CD4-positive, CD25-positive, alpha-beta regulatory T cell (primary cell): ENCODE data around the gene CDK11B. TPM values are rescaled to one million over a fixed set of nuclear protein-coding genes. Genes with fewer than 3 reads are reported as not detected.

Source experiments
- ATAC-seq, 2 donors: fragments of 150-1000 bp; cut with Tn5 transposase; one replicate each; pipeline ENCODE4 v1.10.0; 2021; ENCODE audit warnings: low read depth in 2 of 2, moderate number of reproducible peaks in 2 of 2, moderate library complexity in 1 of 2
- DNase-seq, 3 donors: peaks; one replicate each; pipeline versions ENCODE4 v3.0.0 to v3.0.0-alpha.2; 2012 to 2022; ENCODE audit warnings: mixed read lengths in 1 of 3
- H3K27ac ChIP-seq: one replicate; pipeline ENCODE4 v1.7.0; 2013; ENCODE audit warnings: mild to moderate bottlenecking, low read length; ENCODE audit not compliant: insufficient read depth, poor library complexity, severe bottlenecking
- H3K27me3 ChIP-seq: one replicate; pipeline ENCODE4 v1.7.0; 2013; ENCODE audit warnings: low read length; ENCODE audit not compliant: control insufficient read depth, insufficient read depth
- H3K36me3 ChIP-seq: one replicate; pipeline ENCODE4 v1.7.0; 2013; ENCODE audit warnings: mild to moderate bottlenecking, low read length, moderate library complexity; ENCODE audit not compliant: control insufficient read depth, insufficient read depth
- H3K4me1 ChIP-seq: 2 replicates; pipeline ENCODE4 v1.7.0; 2013; ENCODE audit warnings: mild to moderate bottlenecking, low read length; ENCODE audit not compliant: insufficient read depth, control insufficient read depth, poor library complexity, severe bottlenecking
- H3K4me3 ChIP-seq: one replicate; pipeline ENCODE4 v1.7.0; 2013; ENCODE audit warnings: low read depth, mild to moderate bottlenecking, low read length, moderate library complexity
- H3K9me3 ChIP-seq, 2 experiments: 1 replicate in 1 of 2; 2 replicates in 1 of 2; pipeline ENCODE4 v1.7.0; 2013; ENCODE audit warnings: low read length in 2 of 2, mild to moderate bottlenecking in 1 of 2, moderate library complexity in 1 of 2; ENCODE audit not compliant: control insufficient read depth in 2 of 2
- H3K27ac Mint-ChIP-seq, 3 donors: one replicate each; pipeline ENCODE4 v1.8.0; 2020 to 2022; ENCODE audit warnings: mild to moderate bottlenecking in 3 of 3, mixed read lengths in 3 of 3, moderate library complexity in 2 of 3
- H3K27me3 Mint-ChIP-seq: one replicate; pipeline ENCODE4 v1.8.0; 2022; ENCODE audit warnings: mild to moderate bottlenecking, mixed read lengths
- H3K36me3 Mint-ChIP-seq: one replicate; pipeline ENCODE4 v1.8.0; 2020; ENCODE audit warnings: mixed read lengths
- H3K4me1 Mint-ChIP-seq, 4 donors: one replicate each; pipeline ENCODE4 v1.8.0; 2020 to 2022; ENCODE audit warnings: mixed read lengths in 4 of 4, mild to moderate bottlenecking in 1 of 4
- H3K4me3 Mint-ChIP-seq, 4 donors: one replicate each; pipeline ENCODE4 v1.8.0; 2020 to 2022; ENCODE audit warnings: mild to moderate bottlenecking in 4 of 4, mixed read lengths in 4 of 4, moderate library complexity in 3 of 4
- H3K9me3 Mint-ChIP-seq, 7 donors: one replicate each; pipeline ENCODE4 v1.8.0; 2020 to 2022; ENCODE audit warnings: mixed read lengths in 7 of 7, mild to moderate bottlenecking in 3 of 7, moderate library complexity in 2 of 7
- polyA plus RNA-seq, 4 donors: library from polyadenylated mRNA; unstranded; fragments of 300-500 nt; fragmentation: Illumina TruSeq; gene quantifications; one replicate each; pipeline ENCODE4 v1.2.3, GENCODE V29; 2021
- total RNA-seq: library from RNA; stranded (reverse); gene quantifications from one replicate; pipeline ENCODE4 v1.2.3, GENCODE V29; 2022

The CDK11B gene
- total and polyA plus RNA-seq, 5 donors from 2014 or later, result 9.3 to 47.2 (median 9.8) TPM

DNA sequence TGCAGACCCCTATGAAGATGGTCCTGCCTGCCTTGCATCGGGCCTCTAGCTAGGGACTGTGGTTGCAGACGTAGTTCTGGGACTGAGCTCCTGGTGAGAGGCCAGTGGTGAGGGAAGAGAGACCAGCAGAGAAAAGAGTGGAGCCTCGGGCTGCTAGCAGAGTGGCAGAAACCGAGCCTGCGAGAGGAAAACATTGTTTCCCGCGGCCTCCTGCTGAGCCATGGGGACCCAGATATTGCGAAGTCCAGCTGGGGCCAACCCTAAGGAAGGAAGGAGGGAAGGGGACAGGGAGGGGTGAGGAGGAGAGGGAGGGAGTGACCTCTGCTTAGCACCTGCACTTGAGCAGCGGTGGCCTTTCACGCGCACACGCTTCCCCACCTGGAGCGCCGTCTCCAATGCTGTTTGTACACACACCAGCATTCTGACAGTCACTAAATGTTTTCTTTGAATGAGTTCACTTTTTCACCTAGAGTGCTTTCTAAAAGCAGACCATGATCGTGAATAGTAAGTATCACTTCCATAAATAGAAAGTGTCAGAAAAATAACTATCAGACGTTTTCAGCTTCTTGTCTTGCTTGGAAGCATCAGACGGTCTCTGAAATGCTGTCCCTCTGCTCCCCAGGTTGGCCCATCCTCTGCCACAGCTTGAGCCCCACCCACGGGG, 56.4 kb downstream of the CDK11B start:
- Histone ChIP-seq H3K9me3 (no peaks in the 10 kb centered on the region), H3K36me3 (no peaks in the 10 kb centered on the region), H3K27me3 (no peaks in the 10 kb centered on the region), H3K4me3 (no peak overlapping the region), H3K4me1 (peaks cover 15% of the 10 kb centered on the region), H3K27ac (no peak overlapping the region)
- Mint-ChIP-seq H3K9me3 (peaks cover 0 to 2% (median 0%) of the 10 kb centered on the region in 7 donors), H3K36me3 (no peaks in the 10 kb centered on the region), H3K27me3 (peaks cover 8% of the 10 kb centered on the region), H3K27ac (peak overlapping the region in 1 of 3 donors; percentile 63), H3K4me1 (peaks cover 4 to 25% (median 7%) of the 10 kb centered on the region in 4 donors), H3K4me3 (peak overlapping the region in 2 of 4 donors; percentile 29 to 68)
- no peak for DNase-seq
- ATAC-seq, result no peak

GRCh38 chr1:1601564-1602303, 57.1 kb downstream of the CDK11B start:
- peaks cover 10% of the 10 kb centered on the region for H3K4me1 ChIP-seq
- ATAC-seq, result no peak
- no peak for DNase-seq
- peaks cover 0 to 18% (median 1%) of the 10 kb centered on the region in 4 donors for H3K4me1 Mint-ChIP-seq
- H3K4me3 Mint-ChIP-seq, result peak overlapping the region in 1 of 4 donors; percentile 68
- peaks cover 8% of the 10 kb centered on the region for H3K27me3 Mint-ChIP-seq
- H3K36me3 ChIP-seq, result no peaks in the 10 kb centered on the region
- no peaks in the 10 kb centered on the region for H3K27me3 ChIP-seq
- peaks cover 0 to 2% (median 0%) of the 10 kb centered on the region in 7 donors for H3K9me3 Mint-ChIP-seq
- no peak overlapping the region for H3K27ac ChIP-seq
- no peaks in the 10 kb centered on the region for H3K36me3 Mint-ChIP-seq
- no peaks in the 10 kb centered on the region for H3K9me3 ChIP-seq
- H3K4me3 ChIP-seq, result no peak overlapping the region
- H3K27ac Mint-ChIP-seq, result peak overlapping the region in 1 of 3 donors; percentile 63

DNA sequence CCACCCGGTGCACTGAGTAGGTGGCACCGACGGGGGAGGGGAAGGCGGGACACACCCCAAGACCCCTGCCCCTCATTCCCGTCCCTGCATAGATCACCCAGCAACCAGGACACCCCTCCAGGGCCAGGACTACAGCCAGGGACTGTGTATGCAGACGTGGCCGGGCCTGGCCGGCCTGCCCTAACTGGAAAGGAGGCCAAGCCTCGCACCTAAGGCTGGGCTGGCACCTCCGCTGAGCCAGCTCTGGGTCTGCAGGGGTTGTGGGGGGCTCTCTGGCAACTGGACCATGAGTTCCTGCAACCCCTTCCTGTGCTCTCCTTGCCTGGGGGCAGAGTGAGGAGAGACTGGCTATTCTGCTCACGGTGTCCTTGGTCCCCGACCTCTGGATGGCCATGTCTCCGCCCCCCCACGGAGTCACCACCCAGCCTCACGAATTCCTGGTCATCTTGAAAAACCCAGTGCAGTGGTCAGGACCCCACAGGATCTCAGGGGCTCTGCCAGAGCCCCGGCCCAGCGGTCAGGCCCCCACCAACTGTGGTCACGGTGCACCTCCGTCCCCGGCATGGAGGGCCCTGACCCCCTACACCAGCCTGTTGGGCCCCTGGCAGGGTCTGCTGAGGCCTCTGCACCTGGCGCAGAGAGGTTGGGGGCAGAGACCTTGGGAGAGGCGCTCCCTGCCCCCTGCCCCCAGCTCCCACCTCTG, 57.8 kb downstream of the CDK11B start:
- Mint-ChIP-seq H3K27ac (no peak overlapping the region), H3K4me1 (peaks cover 0 to 16% (median 0%) of the 10 kb centered on the region in 4 donors), H3K36me3 (no peaks in the 10 kb centered on the region), H3K4me3 (peak overlapping the region in 2 of 4 donors; percentile 39 to 61), H3K27me3 (peaks cover 8% of the 10 kb centered on the region), H3K9me3 (peaks cover 0 to 2% (median 0%) of the 10 kb centered on the region in 7 donors)
- ATAC-seq, result no peak
- peaks cover 5% of the 10 kb centered on the region for H3K4me1 ChIP-seq
- no peak for DNase-seq
- H3K9me3 ChIP-seq, result no peaks in the 10 kb centered on the region
- H3K4me3 ChIP-seq, result no peak overlapping the region
- no peaks in the 10 kb centered on the region for H3K27me3 ChIP-seq
- no peaks in the 10 kb centered on the region for H3K36me3 ChIP-seq
- no peak overlapping the region for H3K27ac ChIP-seq

DNA sequence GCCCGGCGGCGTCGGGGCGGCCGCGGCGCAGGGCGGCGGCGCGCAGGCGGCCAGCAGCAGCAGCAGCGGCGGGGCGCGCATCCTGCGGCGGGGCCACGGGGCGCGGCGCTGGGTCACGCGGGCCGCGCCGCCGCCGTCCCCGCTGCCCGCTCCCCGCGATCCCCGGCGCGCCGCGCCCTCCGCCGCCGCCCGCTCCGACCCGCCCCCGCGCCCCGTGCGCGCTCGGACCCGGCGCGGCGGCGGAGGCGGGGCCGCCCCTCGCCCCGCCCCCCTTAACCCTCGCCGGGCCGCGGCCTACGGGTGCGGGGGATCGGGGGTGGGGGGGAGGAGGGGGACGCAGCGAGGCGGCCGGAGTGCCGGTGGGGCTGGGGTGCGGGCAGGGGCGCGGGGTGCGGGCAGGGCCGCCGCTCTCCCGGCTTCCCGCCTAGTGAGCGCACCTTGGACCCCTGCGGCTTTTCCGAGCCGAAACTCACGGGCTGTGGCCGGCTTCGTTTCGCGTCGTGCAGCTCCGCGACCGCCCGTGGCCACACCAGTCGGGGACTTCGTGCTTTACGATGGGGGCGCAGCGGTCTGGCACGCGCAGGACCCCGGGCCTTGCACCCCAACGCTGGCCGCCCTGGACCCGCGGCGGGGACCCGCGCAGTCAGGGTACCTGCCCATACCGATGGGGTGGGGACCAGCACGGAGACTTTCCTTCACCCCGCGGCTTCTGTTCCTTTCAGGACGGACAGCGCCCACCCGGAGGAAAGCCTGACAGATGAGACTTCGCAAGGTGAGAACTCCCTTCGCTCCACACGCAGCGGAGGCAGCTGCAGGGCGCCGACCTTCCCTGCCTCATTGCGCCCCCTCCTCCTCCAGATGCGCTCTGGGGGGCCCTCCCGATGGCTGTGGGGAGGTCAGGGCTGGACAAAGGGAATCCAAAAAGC, 58.6 kb downstream of the CDK11B start, which contains the start of gene FNDC10:
Gene FNDC10, minus strand, starts transcription at position 201 of the 926 bp plus-strand sequence. Its CDS starts 120 bp downstream, at position 81.
- Histone ChIP-seq H3K4me1 (peaks cover 5% of the 10 kb centered on the region), H3K36me3 (no peaks in the 10 kb centered on the region)
- H3K27ac Mint-ChIP-seq, result no peak within 1 kb of the TSS

GRCh38 chr1:1599030-1599934, 59.5 kb downstream of the CDK11B start:
- ATAC-seq, result peak; percentile 64 to 66
- Histone ChIP-seq H3K9me3 (no peaks in the 10 kb centered on the region), H3K36me3 (no peaks in the 10 kb centered on the region), H3K4me3 (no peak overlapping the region), H3K27ac (no peak overlapping the region), H3K4me1 (peaks cover 5% of the 10 kb centered on the region), H3K27me3 (no peaks in the 10 kb centered on the region)
- Mint-ChIP-seq H3K27ac (peak overlapping the region in 1 of 3 donors; percentile 20), H3K27me3 (peaks cover 8% of the 10 kb centered on the region), H3K36me3 (no peaks in the 10 kb centered on the region), H3K4me3 (peak overlapping the region; percentile 68 to 87 (median 72)), H3K4me1 (peaks cover 0 to 13% (median 0%) of the 10 kb centered on the region in 4 donors), H3K9me3 (peaks cover 0 to 2% (median 0%) of the 10 kb centered on the region in 7 donors)
- DNase-seq, result peak in 2 of 3 donors; percentile 40 to 74

More for the DNA sequence above, 58.6 kb downstream of the CDK11B start, which contains the start of gene FNDC10:
- H3K27ac ChIP-seq, result no peak within 1 kb of the TSS
- H3K4me1 Mint-ChIP-seq, result peaks cover 0 to 16% (median 0%) of the 10 kb centered on the region in 4 donors
- no peaks in the 10 kb centered on the region for H3K36me3 Mint-ChIP-seq
- peak within 1 kb of the TSS; percentile 68 to 87 (median 72) for H3K4me3 Mint-ChIP-seq
- H3K27me3 Mint-ChIP-seq, result peaks cover 8% of the 10 kb centered on the region
- no peaks in the 10 kb centered on the region for H3K27me3 ChIP-seq
- DNase-seq, result no peak
- H3K4me3 ChIP-seq, result no peak within 1 kb of the TSS
- no peak for ATAC-seq
- no peaks in the 10 kb centered on the region for H3K9me3 ChIP-seq
- H3K9me3 Mint-ChIP-seq, result peaks cover 0 to 2% (median 0%) of the 10 kb centered on the region in 7 donors

- H3K4me3 ChIP-seq, result no peak overlapping the region
- peak overlapping the region in 1 of 3 donors; percentile 20 for H3K27ac Mint-ChIP-seq
- H3K36me3 ChIP-seq, result no peaks in the 10 kb centered on the region
- H3K27me3 ChIP-seq, result no peaks in the 10 kb centered on the region
- peaks cover 0 to 2% (median 0%) of the 10 kb centered on the region in 7 donors for H3K9me3 Mint-ChIP-seq
- no peaks in the 10 kb centered on the region for H3K36me3 Mint-ChIP-seq
- H3K27ac ChIP-seq, result no peak overlapping the region
- H3K27me3 Mint-ChIP-seq, result peaks cover 8% of the 10 kb centered on the region
- DNase-seq (no peak), ATAC-seq (no peak)
- H3K4me3 Mint-ChIP-seq, result peak overlapping the region; percentile 3 to 87 (median 72)
- peaks cover 0 to 13% (median 0%) of the 10 kb centered on the region in 4 donors for H3K4me1 Mint-ChIP-seq
- no peaks in the 10 kb centered on the region for H3K9me3 ChIP-seq
- H3K4me1 ChIP-seq, result peaks cover 5% of the 10 kb centered on the region
Observed at GRCh38 chr1:1598720-1599029, 60.1 kb downstream of the CDK11B start.
